Measurements from ENCODE around the gene SEC16A. TPM values are rescaled to one million over a fixed set of nuclear protein-coding genes. Genes with fewer than 3 reads are reported as not detected.

SEC16A gene
- total RNA-seq, 1 experiment from 2014 or later, result 44.5 TPM

GRCh38 chr9:136511144-136511669, 28.4 kb upstream of the SEC16A start:
- H3K36me3 ChIP-seq, result peaks cover 47% of the 10 kb centered on the region
- H3K27ac ChIP-seq, result no peak overlapping the region
- no peaks in the 10 kb centered on the region for H3K27me3 ChIP-seq

GRCh38 chr9:136510561-136510960, 27.7 kb upstream of the SEC16A start:
- no peaks in the 10 kb centered on the region for H3K4me1 ChIP-seq
- H3K36me3 ChIP-seq, result peaks cover 47% of the 10 kb centered on the region
- H3K9me3 ChIP-seq (replicated peaks), result no peaks in the 10 kb centered on the region
- no peak for DNase-seq
- H3K27ac ChIP-seq, result no peak overlapping the region
- H3K4me3 ChIP-seq, result no peak overlapping the region
- no peaks in the 10 kb centered on the region for H3K27me3 ChIP-seq

More at GRCh38 chr9:136511144-136511669, 28.4 kb upstream of the SEC16A start:
- H3K4me3 ChIP-seq, result no peak overlapping the region
- no peaks in the 10 kb centered on the region for H3K4me1 ChIP-seq
- no peak for DNase-seq
- no peaks in the 10 kb centered on the region for H3K9me3 ChIP-seq (replicated peaks)

- Histone ChIP-seq H3K4me3 (no peak overlapping the region), H3K4me1 (no peaks in the 10 kb centered on the region), H3K36me3 (peaks cover 49% of the 10 kb centered on the region), H3K27ac (no peak overlapping the region), H3K9me3 (replicated peaks) (no peaks in the 10 kb centered on the region), H3K27me3 (no peaks in the 10 kb centered on the region)
- no peak for DNase-seq
Observed at GRCh38 chr9:136509549-136509948, 26.7 kb upstream of the SEC16A start.

GRCh38 chr9:136508729-136509500, 26.1 kb upstream of the SEC16A start:
- DNase-seq, result no peak
- H3K4me1 ChIP-seq, result no peaks in the 10 kb centered on the region
- peaks cover 46% of the 10 kb centered on the region for H3K36me3 ChIP-seq
- no peak overlapping the region for H3K4me3 ChIP-seq
- no peak overlapping the region for H3K27ac ChIP-seq
- no peaks in the 10 kb centered on the region for H3K9me3 ChIP-seq (replicated peaks)
- no peaks in the 10 kb centered on the region for H3K27me3 ChIP-seq

GRCh38 chr9:136507992-136508375, 25.1 kb upstream of the SEC16A start:
- Histone ChIP-seq H3K4me3 (no peak overlapping the region), H3K9me3 (replicated peaks) (no peaks in the 10 kb centered on the region), H3K27me3 (no peaks in the 10 kb centered on the region), H3K4me1 (no peaks in the 10 kb centered on the region), H3K27ac (no peak overlapping the region), H3K36me3 (peaks cover 39% of the 10 kb centered on the region)
- DNase-seq, result no peak

DNA sequence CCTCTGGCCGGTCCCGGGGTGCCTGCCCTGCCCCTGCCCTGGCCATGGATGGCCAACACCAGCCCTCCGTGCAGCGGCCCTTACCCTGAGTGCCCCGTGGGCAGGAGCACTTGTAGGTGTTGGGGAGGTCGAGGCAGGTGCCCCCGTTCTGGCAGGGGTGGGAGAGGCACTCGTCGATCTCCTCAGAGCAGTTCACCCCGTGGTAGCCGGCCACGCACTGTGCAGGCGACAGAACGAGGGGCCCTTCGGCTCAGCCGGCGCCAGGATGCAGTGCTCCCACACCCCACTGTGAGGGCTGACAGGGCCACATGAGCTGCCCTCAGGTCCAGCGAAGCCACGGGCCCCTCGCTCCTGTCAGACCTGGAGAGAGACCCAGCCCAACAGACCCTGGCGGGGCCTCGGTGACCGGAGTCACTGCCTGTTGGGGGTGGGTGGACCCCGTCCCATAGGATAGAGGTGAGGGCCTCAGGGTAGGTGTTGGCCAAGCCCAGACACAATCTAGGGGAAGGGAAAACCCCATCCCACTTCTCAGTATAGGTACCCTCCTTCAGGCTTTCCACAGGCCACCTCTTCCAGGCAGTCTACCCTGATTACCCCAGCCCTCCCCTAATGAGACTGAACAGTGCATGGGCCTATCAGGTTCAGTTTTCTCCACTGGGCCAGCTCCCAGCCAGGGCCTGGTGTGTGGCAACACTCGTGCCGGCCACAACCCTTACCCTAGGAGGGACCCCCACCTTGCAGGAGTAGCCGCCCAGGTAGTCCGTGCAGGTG, 24.6 kb upstream of the SEC16A start:
- Histone ChIP-seq H3K36me3 (peaks cover 36% of the 10 kb centered on the region), H3K9me3 (replicated peaks) (no peaks in the 10 kb centered on the region), H3K27me3 (no peaks in the 10 kb centered on the region), H3K4me1 (no peaks in the 10 kb centered on the region), H3K27ac (no peak overlapping the region), H3K4me3 (no peak overlapping the region)
- no peak for DNase-seq

GRCh38 chr9:136506425-136506824, 23.6 kb upstream of the SEC16A start:
- Histone ChIP-seq H3K4me1 (no peaks in the 10 kb centered on the region), H3K4me3 (no peak overlapping the region), H3K27me3 (no peaks in the 10 kb centered on the region), H3K36me3 (peaks cover 34% of the 10 kb centered on the region), H3K9me3 (replicated peaks) (no peaks in the 10 kb centered on the region), H3K27ac (no peak overlapping the region)
- DNase-seq, result no peak

DNA sequence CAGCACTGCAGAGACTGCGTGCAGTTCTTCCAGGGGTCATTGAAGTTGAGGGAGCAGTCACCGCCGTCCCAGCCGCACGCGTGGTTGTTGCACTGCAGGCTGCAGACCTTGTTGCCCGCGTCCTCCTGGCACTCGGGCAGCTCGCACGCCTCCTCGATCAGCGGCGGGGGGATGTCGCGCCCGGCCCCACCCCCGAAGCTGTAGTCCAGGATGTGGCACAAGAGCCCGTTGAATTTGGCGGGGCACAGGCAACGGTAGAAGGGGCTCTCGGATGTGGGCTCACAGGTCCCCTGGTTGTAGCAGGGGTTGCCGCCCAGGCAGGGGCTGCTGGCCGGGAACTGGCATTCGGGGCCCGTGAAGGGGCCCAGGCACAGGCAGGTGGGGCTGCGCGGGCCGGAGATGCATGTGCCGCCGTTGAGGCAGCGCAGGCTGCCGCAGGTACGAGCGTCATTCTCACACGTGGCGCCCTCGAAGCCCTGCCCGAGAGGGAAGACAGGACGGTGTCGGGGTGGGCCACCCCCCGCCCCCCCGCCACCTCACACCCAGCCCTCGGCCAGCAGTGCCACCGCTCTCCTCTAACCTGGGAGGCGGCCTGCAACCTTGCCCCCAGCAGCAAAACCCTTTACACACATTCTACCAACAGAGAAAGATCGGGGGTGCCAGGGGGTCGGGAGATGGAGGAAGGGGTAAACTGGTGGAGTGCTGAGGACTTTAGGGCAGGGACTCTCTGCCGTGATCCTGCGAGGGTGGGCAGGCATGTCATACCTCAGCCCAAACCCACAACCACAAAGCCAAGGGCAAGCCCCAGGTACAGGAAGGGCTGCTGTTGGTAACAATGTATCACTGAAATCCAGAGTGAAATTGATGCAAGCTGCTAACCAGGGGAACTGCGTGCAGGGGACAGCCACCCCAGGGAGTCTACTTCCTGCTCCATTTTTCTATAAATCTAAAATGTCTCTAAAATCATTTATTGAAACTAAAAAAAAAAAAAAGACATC, 22.9 kb upstream of the SEC16A start:
- Histone ChIP-seq H3K4me3 (no peak overlapping the region), H3K4me1 (no peaks in the 10 kb centered on the region), H3K36me3 (peaks cover 39% of the 10 kb centered on the region), H3K9me3 (replicated peaks) (no peaks in the 10 kb centered on the region), H3K27me3 (no peaks in the 10 kb centered on the region), H3K27ac (no peak overlapping the region)
- DNase-seq, result no peak

- Histone ChIP-seq H3K4me1 (no peaks in the 10 kb centered on the region), H3K27ac (no peak overlapping the region), H3K36me3 (peaks cover 46% of the 10 kb centered on the region), H3K9me3 (replicated peaks) (no peaks in the 10 kb centered on the region), H3K4me3 (no peak overlapping the region), H3K27me3 (no peaks in the 10 kb centered on the region)
- DNase-seq, result no peak
Observed at GRCh38 chr9:136504512-136505348, 21.9 kb upstream of the SEC16A start.

DNA sequence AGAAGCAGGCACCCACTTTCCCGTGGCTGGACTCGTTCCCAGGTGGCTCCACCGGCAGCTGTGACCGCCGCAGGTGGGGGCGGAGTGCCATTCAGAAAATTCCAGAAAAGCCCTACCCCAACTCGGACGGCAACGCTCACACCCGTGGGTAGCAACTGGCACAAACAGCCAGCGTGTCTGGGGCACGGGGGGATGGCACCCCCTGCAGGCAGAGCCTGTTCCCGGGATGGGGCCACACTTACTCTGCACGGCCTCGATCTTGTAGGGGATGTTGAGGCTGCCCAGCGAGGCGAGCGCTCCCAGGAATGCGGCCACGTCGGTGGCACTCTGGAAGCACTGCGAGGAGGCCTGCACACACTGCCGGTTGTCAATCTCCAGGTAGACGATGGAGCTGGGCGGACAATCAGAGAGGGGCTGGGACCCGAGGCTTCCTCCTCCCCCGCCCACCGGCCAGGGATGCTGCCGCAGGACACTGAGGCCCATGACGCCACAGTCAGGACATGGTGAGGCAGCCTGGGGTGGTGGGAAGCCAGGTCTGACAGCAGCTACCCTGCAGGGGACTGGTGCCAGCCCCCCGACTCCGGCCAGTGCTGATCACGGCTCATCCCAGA, 20.2 kb upstream of the SEC16A start:
- H3K4me1 ChIP-seq, result no peaks in the 10 kb centered on the region
- H3K36me3 ChIP-seq, result peaks cover 49% of the 10 kb centered on the region
- no peak for DNase-seq
- H3K27me3 ChIP-seq, result no peaks in the 10 kb centered on the region
- no peak overlapping the region for H3K4me3 ChIP-seq
- H3K27ac ChIP-seq, result no peak overlapping the region
- H3K9me3 ChIP-seq (replicated peaks), result no peaks in the 10 kb centered on the region

DNA sequence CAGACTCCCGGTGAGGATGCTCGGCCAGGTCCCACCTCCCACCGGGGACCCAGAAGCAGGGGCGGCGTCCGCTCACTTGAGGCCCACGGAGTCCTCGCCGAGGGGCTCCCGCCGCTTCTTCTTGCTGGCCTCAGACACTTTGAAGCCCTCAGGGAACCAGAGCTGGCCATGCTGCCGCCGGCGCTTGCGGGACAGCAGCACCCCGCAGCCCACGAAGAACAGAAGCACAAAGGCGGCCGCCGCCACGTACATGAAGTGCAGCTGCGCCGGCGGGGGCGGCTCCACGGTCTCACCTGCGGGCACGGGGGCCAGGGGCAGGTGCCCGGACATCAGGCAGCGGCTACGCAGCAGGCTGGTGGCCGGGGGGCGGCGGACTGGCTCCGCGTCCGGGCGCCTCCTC, 19.4 kb upstream of the SEC16A start:
- H3K36me3 ChIP-seq, result peaks cover 42% of the 10 kb centered on the region
- H3K4me1 ChIP-seq, result no peaks in the 10 kb centered on the region
- H3K27ac ChIP-seq, result no peak overlapping the region
- no peaks in the 10 kb centered on the region for H3K9me3 ChIP-seq (replicated peaks)
- no peak overlapping the region for H3K4me3 ChIP-seq
- DNase-seq, result no peak
- no peaks in the 10 kb centered on the region for H3K27me3 ChIP-seq

DNA sequence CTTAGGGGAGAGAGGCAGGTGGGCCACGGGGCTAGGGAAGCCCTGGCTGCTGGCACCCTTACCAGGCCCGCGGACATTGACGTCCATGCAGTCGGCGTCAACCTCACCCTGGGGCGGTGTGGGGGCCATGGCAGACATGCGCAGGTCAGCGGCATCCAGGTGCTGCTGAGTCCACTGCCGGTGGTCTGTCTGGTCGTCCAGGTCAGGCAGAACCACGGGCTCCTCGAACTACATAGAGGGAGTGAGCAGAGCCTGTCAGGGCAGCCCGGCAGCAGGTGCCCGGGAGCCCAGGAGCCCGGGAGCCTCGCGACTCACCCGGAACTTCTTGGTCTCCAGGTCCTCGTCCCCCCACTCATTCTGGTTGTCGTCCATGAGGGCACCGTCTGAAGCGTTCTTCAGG, 18.8 kb upstream of the SEC16A start:
- H3K9me3 ChIP-seq (replicated peaks), result no peaks in the 10 kb centered on the region
- H3K36me3 ChIP-seq, result peaks cover 37% of the 10 kb centered on the region
- no peaks in the 10 kb centered on the region for H3K4me1 ChIP-seq
- DNase-seq, result no peak
- H3K27me3 ChIP-seq, result no peaks in the 10 kb centered on the region
- H3K4me3 ChIP-seq, result no peak overlapping the region
- no peak overlapping the region for H3K27ac ChIP-seq
